ENCODE results near the gene ZNF341.
"Not testable (repeated sequence)": the region's sequence is repeated elsewhere in the genome, so short reads cannot be mapped to it uniquely, and the experiment has no call there.

The ZNF341 gene

DNA sequence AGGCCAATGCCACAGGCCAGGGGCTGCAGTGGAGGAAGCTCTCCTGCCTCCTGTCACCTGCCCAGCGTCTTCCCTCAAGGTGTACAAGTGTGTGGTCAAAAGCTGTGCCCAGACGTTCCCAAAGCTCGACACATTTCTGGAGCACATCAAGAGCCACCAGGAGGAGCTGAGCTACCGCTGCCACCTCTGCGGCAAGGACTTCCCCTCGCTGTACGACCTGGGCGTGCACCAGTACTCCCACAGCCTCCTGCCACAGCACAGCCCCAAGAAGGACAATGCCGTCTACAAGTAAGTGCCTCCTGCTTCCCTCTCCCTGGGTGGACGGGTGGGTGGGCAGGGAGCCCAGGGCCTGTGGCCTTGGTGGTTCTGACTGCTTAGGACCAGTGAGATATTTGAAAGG is 38.2 kb downstream of the ZNF341 start:
- no peak for DNase-seq (ENCODE audit: low spot score)

DNA sequence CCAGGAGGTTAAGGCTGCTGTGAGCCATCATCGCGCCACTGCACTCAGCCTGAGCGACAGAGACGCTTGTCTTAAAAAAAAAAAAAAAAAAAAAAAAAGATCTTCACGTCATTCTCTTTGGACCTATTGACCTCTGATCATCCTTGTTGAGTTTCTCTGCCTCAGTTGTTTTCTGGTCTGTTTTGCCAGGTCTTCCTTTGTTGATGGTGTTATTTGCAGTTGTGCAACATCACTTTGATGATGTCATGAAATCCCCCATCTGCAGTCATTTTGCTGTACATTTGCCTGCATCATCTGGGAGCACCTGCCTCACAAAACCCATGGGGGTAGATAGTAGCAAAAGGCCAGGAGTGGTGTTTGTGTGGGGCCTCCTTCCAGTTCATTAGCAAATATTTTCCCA is 40.1 kb downstream of the ZNF341 start:
- DNase-seq (ENCODE audit: low spot score): no peak

DNA sequence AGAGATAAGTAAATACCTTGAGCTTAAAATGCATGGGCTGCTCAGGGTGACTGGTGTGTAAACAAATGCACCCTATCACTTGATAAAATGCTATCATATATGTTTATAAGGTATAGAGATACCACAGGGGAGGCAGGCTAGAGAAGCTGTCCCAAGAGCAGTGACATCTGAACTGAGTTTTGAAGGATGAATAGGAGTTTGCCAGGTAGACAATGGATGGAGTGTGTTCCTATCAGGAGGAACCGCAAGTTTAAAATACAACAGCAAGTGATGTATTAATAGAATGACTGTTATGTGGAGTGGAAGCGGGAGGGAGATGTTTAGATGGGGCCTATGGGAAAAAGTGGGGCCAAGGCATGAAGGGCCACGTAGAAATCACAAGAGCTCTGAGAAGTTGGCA is 40.6 kb downstream of the ZNF341 start:
- no peak for DNase-seq (ENCODE audit: low spot score)

DNA sequence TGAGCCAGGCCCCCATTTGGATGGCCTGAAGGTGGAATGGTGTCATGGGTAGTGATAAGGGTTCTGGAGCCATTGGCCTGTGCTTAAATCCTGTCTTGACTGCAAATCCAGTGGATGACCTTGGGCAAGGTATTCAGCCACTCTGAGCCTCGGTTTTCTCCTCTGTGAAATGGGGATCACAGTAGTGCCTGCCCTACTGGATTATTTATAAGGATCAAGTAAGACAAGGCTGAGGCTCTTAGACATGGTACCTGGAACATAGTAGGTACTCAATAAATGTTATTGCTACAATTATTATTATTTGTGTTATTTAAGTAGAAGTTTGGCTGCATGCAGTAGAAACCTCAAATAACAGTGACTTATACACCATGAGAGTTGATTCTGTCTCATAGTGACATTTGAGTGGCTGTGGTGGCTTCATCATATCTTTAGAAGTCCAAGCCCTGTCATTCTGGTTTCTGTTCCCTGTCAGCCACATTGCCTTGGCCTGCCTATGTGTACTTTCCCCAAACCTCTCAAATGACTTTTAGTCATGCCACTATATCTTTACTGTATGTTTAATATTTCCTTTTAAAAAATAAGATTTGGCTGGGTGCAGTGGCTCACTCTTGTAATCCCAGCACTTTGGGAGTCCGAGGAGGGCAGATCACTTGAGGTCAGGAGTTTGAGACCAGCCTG is 41.8 kb downstream of the ZNF341 start:
- no peak for DNase-seq (ENCODE audit: low spot score)

GRCh38 chr20:33777816-33778215 is 46.0 kb downstream of the ZNF341 start:
- no peak for DNase-seq (ENCODE audit: low spot score)

- DNase-seq (ENCODE audit: low spot score): no peak
Observed at GRCh38 chr20:33781133-33781532, 49.3 kb downstream of the ZNF341 start.

GRCh38 chr20:33781945-33782344 is 50.1 kb downstream of the ZNF341 start:
- DNase-seq (ENCODE audit: low spot score): no peak

DNA sequence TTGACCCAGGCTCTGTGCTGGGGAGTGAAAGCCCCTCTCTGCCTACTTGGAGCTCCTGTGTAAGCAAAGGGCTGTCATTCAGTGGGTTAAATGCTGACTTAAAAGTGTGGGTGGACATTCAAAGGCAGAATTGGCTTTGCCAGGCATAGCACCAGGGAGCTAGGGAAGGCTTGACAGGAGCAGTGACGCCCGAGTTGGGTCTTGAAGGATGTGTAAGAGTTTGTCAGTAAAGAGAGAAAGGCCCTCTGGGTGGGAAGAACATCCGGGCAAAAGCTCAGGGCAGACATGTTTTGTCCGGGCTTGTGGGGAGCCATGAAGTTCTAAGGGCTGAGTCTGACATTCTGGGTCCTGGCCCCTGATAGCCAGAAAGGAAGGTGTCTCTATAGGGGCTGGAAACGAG is 51.5 kb downstream of the ZNF341 start:
- no peak for DNase-seq (ENCODE audit: low spot score)

DNA sequence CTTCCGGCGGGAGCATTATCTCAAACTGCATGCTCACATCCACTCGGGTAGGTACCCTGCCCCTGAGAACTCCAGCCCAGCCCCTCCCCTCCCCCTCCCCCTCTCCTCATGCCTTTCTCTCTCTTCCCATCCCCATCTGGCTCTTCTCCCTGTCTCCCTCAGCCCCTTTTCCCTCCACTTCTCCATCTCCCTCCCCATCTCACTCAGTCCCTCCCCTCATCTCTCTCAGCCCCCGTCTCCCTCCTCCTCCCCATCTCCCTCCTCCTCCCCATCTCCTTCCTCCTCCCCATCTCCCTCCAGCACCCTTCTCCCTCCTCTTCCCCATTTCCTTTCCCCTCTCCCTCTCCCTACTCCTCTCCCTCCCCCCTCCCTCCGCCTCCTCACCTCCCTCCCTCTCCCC is 52.0 kb downstream of the ZNF341 start:
- DNase-seq (ENCODE audit: low spot score): no peak

- no peak for DNase-seq (ENCODE audit: low spot score)
Observed at GRCh38 chr20:33784225-33784624, 52.4 kb downstream of the ZNF341 start.

GRCh38 chr20:33785503-33785902 is 53.7 kb downstream of the ZNF341 start:
- DNase-seq (ENCODE audit: low spot score): no peak

GRCh38 chr20:33787253-33787891 is 55.6 kb downstream of the ZNF341 start:
- no peak for DNase-seq (ENCODE audit: low spot score)

- no peak for DNase-seq (ENCODE audit: low spot score)
Observed at GRCh38 chr20:33788351-33789049, 56.7 kb downstream of the ZNF341 start.

DNA sequence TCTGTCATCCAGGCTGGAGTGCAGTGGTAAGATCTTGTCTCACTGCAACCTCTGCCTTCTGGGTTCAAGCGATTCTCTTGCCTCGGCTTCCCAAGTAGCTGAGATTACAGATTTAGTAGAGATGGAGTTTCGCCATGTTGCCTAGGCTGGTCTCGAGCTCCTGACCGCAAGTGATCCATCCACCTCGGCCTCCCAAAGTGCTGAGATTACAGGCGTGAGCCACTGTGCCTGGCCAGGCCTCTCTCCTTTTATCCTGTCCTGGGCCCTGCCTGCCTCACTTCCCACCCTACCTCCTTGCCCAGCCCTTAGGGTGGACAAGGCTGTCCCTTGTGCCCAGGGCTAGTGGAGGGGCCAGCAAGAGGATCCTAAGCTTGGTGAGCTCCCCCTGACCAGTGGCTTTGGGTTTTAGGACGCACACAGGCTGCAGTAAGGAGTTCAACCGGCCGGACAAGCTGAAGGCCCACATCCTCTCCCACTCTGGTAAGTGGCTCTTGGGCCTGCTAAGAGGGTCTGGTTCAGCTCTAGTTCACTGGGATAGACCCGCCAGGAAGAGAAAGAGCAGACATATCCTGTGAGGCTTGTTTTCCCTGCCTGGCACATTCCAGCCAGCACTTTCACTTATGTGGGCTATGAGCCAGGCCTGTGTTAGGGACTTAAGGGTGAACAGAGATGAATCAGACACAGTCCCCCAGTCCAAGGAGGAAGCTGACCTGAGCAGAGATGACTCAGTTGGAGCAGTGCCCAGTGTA is 57.5 kb downstream of the ZNF341 start:
- DNase-seq (ENCODE audit: low spot score): no peak

GRCh38 chr20:33789858-33790182 is 58.0 kb downstream of the ZNF341 start:
- DNase-seq (ENCODE audit: low spot score): no peak

DNA sequence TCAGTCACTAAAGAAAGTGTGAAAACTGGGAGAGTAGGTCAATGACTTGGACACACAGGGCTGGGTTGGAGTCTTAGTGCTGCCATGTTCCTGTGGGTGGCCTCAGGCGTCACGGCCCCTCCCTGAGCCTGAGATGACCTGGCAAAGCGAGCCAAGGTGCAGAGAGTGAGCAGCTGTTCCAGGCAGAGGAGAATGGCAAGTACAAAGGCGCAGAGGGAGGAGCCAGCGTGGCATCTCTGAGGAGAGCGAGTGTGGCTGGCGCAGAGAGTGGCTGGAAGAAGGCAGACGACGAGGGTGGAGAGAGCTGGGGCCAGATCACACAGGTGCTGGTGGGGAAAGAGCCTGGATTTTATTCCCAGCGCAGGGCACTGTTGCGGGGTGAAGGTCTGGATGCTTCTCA is 58.8 kb downstream of the ZNF341 start:
- no peak for DNase-seq (ENCODE audit: low spot score)

GRCh38 chr20:33791021-33791420 is 59.2 kb downstream of the ZNF341 start:
- DNase-seq (ENCODE audit: low spot score): no peak

DNA sequence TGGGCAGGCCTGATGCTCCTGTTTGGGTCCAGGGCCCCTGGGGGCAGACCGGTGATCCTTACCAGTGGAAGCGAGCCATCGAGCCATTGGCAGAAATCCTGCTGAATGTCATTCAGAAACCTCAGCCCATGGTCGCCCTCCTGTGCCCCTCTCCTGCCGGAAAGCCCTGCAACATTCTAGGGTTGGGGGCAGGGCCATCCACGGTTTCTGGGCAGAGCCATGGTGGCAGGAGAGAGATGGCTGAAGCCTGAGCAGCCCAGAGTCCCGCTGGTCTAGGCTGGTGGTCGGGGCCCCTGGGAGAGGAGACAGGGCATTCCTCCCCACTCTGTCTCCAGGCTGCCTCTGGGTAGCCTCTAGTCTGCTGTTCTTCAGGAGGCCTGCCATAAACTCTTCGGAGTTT is 59.7 kb downstream of the ZNF341 start:
- no peak for DNase-seq (ENCODE audit: low spot score)

DNA sequence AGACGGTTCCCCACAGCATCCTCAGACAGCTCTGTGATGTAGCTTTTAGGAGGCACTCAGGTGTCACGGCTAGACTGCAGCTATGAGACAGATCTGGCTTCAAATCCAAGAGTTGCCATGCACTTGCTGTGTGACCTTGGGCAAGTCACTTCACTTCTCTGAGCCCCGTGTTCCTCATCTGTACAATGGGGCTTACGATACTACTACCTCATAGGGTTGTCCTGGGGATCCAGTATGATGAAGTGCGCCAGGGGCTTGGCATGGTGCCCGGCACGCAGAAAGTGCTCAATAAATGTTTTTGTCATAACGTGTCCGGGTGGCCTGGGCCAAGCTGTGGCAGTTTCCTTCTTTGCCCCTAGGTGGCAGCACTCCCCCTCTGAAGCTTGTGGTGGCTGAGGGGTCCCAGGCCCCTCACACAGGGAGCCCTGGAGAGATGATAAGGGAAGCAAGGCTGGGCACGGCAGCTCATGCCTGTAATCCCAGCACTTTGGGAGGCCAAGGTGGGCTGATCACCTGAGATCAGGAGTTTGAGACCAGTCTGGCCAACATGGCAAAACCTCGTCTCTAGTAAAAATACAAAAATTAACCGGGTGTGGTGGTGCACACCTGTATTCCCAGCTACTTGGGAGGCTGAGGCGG is 60.3 kb downstream of the ZNF341 start:
- peak; percentile 83 for DNase-seq (ENCODE audit: low spot score)

DNA sequence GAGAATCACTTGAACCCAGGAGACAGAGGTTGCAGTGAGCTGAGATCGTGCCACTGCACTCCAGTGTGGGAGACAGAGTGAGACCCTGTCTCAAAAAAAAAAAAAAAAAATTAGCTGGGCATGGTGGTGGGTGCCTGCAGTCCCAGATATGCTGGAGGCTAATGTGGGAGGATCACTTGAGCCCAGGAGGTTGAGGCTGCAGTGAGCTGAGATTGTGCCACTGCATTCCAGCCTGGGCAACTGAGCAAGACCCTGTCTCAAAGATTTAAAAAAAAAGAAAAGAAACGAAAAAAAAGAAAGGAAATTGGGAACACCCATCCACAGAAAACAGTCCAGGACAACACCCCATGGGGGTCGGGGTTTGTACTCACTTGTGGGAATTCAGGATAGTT is 60.8 kb downstream of the ZNF341 start:
- DNase-seq (ENCODE audit: low spot score): not testable (repeated sequence)

GRCh38 chr20:33793011-33793931 is 61.5 kb downstream of the ZNF341 start:
- DNase-seq (ENCODE audit: low spot score): no peak

Measured in D341Med (cell line).